CD4-positive, alpha-beta T cell treated with Interleukin-4 for 1 hour (primary cell): Measurements from ENCODE around the gene MIER2.

ENCODE experiments used
- DNase-seq, 2 donors: peaks; one replicate each; pipeline ENCODE4 v3.0.0-alpha.2; 2020 to 2022

The MIER2 gene

DNA sequence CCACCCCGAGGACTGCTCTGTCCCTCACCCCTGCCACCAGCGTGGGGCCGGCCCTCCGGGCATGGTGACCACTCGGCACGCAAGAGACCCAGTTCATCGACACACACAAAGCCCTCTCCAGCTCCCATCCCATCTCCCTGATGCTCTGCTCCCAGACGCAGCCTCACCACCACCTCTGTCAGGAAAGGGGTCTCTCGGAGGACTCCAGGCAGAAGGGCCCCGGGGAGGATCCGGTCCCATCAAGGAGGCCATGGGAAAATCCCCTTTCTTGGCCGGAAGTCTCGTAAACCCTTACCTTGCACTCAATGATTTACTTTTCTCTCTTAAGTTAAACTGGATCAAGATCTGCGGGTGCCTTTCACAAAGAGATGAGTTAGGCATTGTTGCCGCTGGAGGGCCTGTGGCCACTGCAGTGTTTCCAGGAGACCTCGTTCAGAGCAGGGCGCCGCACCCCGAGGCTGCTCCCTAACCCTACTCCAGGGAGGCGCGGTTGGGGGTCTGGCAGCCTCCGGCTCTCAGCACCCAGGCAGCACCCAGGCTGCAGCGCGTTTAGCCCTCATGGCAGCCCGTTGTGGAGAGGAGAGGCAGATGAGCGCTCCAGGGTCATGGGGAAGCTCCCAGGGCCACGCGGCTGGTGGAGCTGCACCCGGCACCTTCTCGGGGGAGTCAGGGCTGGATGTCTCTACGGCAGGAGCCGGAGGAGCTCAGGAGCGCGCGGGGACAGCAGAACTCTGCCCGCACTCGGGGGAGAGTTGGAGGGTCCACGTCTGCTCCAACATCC, 33.4 kb upstream of the MIER2 start:
- DNase-seq = no peak

- no peak for DNase-seq
Observed at GRCh38 chr19:376111-376470, 31.5 kb upstream of the MIER2 start.

GRCh38 chr19:375395-376110, 31.0 kb upstream of the MIER2 start:
- no peak for DNase-seq

- DNase-seq = no peak
Observed at GRCh38 chr19:374886-375235, 30.3 kb upstream of the MIER2 start.

DNA sequence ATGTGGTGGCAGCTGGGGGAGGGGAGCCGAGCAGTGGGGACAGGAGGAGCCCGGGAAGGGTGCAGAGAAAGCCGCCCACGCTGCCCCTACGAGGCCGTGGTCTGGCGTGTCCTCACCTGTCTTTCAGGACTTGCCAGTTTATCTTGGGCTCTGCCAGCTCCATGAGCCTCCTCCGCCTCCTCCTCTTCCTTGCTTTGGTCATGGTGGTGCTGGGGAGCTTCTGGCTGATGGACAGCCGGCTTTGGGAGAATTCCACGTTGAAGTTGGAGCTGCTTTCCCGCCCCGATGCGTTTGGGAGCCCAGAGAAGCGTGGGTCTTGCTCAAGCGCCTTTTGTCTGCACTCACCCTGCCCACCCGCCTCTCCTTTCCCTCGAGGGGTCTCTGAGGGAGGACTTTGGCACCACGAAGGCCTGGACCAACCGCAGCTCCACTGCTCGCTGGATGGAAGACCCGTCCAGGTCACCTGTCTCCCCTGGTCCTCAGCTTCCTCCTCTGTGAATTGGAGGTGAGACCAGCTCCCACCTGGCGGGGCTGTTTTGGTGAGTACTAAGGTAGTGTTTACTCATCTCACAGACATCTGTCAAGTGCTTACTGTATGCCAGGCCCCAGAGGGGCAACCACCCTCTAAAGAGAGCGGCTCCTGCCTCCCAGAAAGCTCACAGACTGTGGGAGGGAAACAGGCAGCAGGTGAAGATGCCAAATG, 29.7 kb upstream of the MIER2 start:
- no peak for DNase-seq

GRCh38 chr19:373391-374182, 29.0 kb upstream of the MIER2 start:
- no peak for DNase-seq

DNA sequence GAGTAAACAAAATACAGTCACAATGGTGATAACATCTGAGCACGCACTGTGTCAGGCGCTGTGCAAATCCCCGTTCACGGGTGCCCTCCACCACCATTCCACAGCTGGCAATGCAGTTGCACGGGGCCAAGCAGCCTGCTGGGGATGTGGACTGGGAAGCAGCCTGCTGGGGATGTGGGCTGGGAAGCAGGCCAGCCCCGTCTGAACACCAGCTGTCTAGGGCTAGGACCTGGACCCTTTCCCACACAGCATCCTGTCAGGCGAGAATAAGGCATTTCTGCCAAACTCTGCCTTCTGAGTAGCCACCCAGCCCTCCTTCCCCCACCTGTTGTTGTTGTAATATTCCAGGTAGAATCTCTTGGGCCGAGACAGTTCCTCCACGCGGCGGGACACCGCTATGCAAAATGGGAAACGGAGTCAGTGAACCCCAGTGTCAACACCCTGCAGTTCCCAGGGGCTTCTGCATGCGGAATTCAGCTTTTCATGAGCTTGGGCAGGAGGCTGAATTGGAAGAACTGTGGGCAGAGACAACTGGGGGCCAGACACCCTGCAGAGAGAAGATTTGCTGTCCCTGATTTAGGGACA, 27.8 kb upstream of the MIER2 start:
- no peak for DNase-seq

DNA sequence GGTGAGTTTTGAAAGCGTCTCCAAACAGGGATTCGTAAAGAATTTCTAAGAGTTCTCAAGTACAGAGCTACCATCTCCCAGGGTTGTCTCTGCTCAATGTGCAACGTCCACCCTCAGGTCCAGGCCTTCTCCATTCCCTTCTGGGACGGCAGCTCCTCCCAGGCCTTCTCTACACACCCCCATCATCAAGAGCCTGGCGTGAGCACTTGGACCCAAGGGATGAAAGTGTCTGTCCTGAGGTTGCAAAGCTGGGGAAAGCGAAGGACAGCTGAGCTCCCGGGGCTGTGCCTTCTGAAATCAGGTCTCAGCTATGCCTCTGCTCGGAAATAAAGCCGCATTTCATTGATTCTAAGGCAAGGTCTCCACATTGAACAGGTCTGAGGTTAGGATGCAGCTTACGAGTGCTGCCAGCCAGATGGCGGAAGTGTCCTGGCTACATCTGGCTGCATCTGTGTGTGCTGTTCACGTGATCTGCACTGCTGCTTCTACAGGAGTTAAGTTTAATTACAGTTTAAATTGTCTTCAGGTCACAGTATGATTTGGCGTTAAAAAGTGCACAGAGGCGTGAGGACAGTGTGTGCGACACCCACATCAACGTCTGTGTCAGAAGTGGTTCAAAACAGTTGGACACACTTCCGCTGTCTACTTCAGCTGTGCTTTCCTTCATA, 27.0 kb upstream of the MIER2 start:
- no peak for DNase-seq

DNA sequence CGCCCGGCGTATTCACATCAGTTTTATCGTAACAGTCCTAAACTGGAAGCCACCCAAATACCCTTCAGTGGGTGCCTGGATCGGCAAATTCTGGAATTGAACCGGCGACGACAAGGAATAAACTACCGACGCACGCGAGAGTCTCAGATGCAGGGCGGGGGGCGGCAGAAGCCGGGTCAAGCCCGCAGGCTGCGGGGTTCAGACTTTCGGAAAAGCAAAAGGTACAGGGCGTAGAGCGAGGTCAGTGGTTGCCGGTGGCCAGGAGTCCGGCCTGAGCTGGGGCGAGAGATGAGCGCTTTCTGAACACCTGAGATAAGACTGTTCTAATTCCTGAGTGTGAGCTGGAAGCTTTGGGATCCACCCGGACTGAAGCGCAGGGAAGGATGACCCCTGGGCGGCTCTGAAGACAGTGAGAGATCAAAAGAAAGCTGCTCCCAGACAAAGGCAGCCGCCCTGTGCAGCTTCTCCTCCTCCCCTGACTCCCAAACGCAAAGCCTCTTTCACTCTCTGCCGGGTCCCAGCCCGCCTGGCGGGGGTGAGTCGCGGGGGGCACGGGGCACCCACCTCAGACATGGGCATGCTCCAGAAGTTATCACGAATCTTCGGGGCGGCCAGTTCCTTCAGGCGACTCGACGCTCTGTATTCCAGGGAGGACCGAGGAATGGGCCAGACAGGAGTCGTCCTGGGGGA, 26.2 kb upstream of the MIER2 start:
- no peak for DNase-seq

DNA sequence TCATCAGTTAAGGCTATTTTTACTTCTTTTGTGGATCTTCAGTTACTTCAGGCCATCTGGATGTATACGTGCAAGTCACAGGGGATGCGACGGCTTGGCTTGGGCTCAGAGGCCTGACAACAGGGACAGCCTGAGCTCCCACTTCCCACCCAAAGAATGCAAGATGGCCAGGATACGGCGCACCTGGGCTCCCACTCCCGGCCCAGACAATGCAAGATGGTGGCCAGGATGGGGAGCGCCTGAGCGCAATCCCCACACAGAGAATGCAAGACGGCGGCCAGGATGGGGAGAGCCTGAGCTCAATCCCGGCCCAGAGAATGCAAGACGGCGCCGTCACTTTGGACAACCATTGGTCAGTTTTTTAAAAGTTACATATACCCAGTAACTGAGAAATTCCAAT, 25.3 kb upstream of the MIER2 start:
- DNase-seq = no peak

DNA sequence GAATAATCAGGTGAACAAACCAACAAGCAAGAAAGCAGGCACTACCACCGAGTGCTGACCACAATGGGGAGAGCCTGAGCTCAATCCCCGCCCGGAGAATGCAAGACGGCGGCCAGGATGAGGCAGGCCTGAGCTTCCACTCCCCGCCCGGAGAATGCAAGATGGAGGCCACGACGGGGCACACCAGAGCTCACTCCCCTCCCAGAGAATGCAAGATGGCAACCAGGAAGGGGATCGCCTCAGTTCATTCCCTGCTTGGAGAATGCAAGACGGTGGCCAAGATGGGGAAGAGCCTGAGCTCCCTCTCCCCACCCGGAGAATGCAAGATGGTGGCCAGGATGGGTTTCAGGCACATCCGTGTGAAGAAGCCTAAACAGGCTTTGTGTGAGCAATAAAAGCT, 24.7 kb upstream of the MIER2 start:
- DNase-seq = no peak

- no peak for DNase-seq
Observed at GRCh38 chr19:368630-369024, 24.0 kb upstream of the MIER2 start.

GRCh38 chr19:367963-368629, 23.5 kb upstream of the MIER2 start:
- no peak for DNase-seq

DNA sequence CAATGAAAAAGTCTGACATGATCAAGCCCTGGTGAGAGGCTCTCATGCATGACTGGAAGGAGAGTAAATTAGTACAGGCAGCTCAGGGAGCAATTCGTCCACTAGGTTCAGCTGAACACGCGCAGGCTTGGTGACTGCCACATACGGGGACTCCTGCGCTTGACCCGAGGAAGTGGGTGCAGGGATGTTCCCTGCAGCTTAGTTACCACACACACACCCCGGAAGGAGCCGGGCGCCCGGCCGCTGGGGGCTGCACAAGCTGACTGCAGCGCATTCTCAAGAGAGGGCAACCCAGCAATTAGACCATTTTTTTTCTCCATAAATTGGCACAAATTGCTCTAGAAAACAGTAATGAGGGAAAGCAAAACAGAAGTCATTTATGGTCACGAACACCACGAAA, 23.0 kb upstream of the MIER2 start:
- no peak for DNase-seq

- DNase-seq = no peak
Observed at GRCh38 chr19:366951-367350, 22.4 kb upstream of the MIER2 start.

GRCh38 chr19:366205-366783, 21.7 kb upstream of the MIER2 start:
- DNase-seq = no peak

- DNase-seq = no peak
Observed at GRCh38 chr19:364496-365287, 20.1 kb upstream of the MIER2 start.

- DNase-seq = no peak
Observed at GRCh38 chr19:362683-363082, 18.1 kb upstream of the MIER2 start.

DNA sequence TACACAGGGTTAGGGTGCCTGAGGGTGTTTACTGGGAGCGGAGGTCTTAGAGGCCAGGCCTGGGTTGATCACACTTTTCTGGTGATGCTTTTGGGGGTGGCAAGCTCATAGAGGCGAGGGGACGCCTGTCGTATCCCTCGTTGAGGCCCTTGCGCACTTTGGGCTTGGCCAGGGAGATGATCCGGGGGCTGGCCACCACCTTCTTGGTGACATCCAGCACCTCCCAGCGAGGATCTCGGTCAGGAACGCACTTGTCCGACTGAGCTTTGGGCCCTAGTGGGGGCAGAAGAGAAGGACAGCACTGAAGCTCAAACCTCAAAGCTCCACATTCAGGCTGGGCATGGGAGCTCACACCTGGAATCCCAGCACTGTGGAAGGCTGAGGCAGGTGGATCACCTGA, 17.6 kb upstream of the MIER2 start:
- no peak for DNase-seq

DNA sequence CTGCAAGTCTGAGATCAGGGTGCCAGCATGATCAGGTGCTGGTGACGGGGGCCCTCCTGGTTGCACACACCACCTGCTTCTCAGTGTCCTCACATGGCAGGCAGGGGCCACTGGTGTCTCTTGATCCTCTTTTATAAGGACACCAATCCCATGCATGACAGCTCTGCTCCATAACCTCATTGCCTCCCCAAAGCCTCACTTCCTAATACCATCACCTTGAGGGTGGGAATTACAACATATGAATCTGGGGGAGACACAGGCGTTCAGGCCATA, 15.0 kb upstream of the MIER2 start:
- DNase-seq = no peak
